Glutamatergic neuron (in vitro differentiated cells): ENCODE measurements around the gene HEYL. TPM values are rescaled to one million over a fixed set of nuclear protein-coding genes. Genes with fewer than 3 reads are reported as not detected.

Experiments
- DNase-seq: peaks from one replicate; pipeline ENCODE4 v3.0.0; 2022
- H3K27ac Mint-ChIP-seq: one replicate; pipeline ENCODE4 v1.8.0; 2020; ENCODE audit warnings: mild to moderate bottlenecking, mixed read lengths, inconsistent platforms; ENCODE audit not compliant: unreplicated experiment
- H3K27me3 Mint-ChIP-seq: one replicate; pipeline ENCODE4 v1.8.0; 2020; ENCODE audit warnings: mild to moderate bottlenecking, moderate library complexity, mixed read lengths, inconsistent platforms; ENCODE audit not compliant: unreplicated experiment
- H3K36me3 Mint-ChIP-seq: one replicate; pipeline ENCODE4 v1.8.0; 2020; ENCODE audit warnings: mild to moderate bottlenecking, mixed read lengths, inconsistent platforms; ENCODE audit not compliant: unreplicated experiment
- H3K4me1 Mint-ChIP-seq: one replicate; pipeline ENCODE4 v1.8.0; 2020; ENCODE audit warnings: mild to moderate bottlenecking, low read depth, mixed read lengths, inconsistent platforms; ENCODE audit not compliant: unreplicated experiment
- H3K4me3 Mint-ChIP-seq: one replicate; pipeline ENCODE4 v1.8.0; 2020; ENCODE audit warnings: mild to moderate bottlenecking, mixed read lengths, inconsistent platforms; ENCODE audit not compliant: unreplicated experiment
- H3K9me3 Mint-ChIP-seq: one replicate; pipeline ENCODE4 v1.8.0; 2020; ENCODE audit warnings: mild to moderate bottlenecking, moderate library complexity, mixed read lengths, inconsistent platforms; ENCODE audit not compliant: unreplicated experiment
- CTCF ChIP-seq: fragments of 200-600 bp; sonication (generic); IDR thresholded peaks from one replicate; pipeline ENCODE4 v1.5.0; 2021; ENCODE audit not compliant: partially characterized antibody, unreplicated experiment
- total RNA-seq: library from RNA; stranded (reverse); fragmentation: NEBNext Ultra II Directional; extraction: Animal tissue kit (Norgen Biotek cat#: 25700); gene quantifications from one replicate; pipeline ENCODE4 v1.2.1, GENCODE V29; 2021; ENCODE audit not compliant: unreplicated experiment

Gene HEYL
- total RNA-seq, 1 donor from 2014 or later = 9.0 TPM

DNA sequence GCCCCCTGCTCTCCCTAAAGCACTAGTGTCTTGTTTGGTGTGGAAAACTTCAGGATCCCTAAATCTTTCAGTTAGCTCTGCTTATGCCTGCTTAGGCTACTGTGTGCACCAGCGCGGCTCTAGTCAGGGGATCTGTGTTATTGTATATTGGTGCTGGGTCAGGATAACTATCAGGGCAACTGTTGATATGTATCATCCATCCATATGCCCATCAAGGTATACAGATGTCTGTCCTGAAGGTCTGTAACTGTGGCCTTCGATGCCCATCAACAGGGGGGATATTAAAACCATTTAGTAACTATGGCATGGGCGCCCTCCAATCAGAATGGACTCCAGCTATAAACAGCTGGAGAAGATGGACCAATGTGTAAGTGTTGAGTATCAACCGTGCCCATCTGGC, 20.1 kb upstream of the HEYL start:
- Mint-ChIP-seq H3K36me3 (no peaks in the 10 kb centered on the region), H3K27ac (no peak overlapping the region), H3K4me1 (peaks cover 14% of the 10 kb centered on the region), H3K4me3 (no peak overlapping the region), H3K9me3 (peaks cover 8% of the 10 kb centered on the region), H3K27me3 (peaks cover 9% of the 10 kb centered on the region)
- no peak for DNase-seq
- no peak for TF ChIP-seq CTCF

DNA sequence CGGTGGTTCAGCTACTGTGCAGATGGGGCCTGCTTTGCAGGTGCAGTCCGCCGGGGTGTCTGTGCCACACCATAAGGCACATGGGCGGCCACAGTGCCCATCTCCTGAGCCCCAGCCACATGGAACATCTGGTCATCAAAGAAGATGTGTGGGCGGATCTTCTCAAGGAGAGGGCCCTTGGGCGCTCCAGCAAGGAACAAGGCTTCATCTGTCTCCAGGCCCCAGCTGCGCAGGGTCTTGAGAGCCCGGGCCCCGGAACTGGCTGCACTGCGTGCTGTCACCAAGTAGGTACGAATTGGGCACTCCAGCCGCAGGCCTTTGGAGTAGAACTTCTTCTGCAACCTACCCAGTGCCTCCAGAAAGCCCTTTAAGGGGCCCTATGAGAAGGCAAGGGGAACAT, 19.7 kb upstream of the HEYL start:
- Mint-ChIP-seq H3K4me3 (no peak overlapping the region), H3K36me3 (no peaks in the 10 kb centered on the region), H3K27me3 (peaks cover 9% of the 10 kb centered on the region), H3K4me1 (peaks cover 16% of the 10 kb centered on the region), H3K9me3 (peaks cover 8% of the 10 kb centered on the region), H3K27ac (no peak overlapping the region)
- no peak for DNase-seq
- no peak for TF ChIP-seq CTCF

GRCh38 chr1:39657923-39658485, 18.6 kb upstream of the HEYL start:
- Mint-ChIP-seq H3K27ac (no peak overlapping the region), H3K36me3 (no peaks in the 10 kb centered on the region), H3K27me3 (peaks cover 9% of the 10 kb centered on the region), H3K4me3 (no peak overlapping the region), H3K9me3 (peaks cover 8% of the 10 kb centered on the region), H3K4me1 (peaks cover 20% of the 10 kb centered on the region)
- peak; percentile 79 for DNase-seq
- peak; percentile 87 for TF ChIP-seq CTCF

GRCh38 chr1:39657402-39657801, 18.0 kb upstream of the HEYL start:
- Mint-ChIP-seq H3K4me3 (peak overlapping the region; percentile 39), H3K27me3 (peaks cover 9% of the 10 kb centered on the region), H3K36me3 (no peaks in the 10 kb centered on the region), H3K9me3 (peaks cover 8% of the 10 kb centered on the region), H3K27ac (peak overlapping the region; percentile 46), H3K4me1 (peaks cover 22% of the 10 kb centered on the region)
- TF ChIP-seq CTCF = no peak
- no peak for DNase-seq

DNA sequence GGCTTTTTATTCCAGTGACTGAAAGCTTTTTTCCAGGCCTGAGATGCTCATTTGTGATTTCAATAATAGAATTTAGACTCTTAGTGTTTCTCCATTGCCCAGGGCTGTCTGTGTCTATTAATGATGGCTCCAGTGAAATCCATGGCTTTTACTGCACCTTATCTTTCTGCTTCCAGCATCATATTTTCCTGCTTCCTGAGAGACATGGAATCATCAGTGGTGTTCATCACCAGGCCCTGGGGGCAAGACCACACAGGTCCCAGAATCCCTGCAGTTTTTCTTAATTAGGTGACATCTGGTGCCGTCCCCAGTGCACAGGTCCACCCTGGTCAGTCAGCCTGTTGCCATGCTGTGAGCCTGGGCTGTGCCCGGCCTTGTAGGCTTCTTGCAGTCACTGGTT, 16.9 kb upstream of the HEYL start:
- DNase-seq = no peak
- Mint-ChIP-seq H3K27ac (peak overlapping the region; percentile 12), H3K9me3 (peaks cover 8% of the 10 kb centered on the region), H3K4me1 (peaks cover 22% of the 10 kb centered on the region), H3K4me3 (peak overlapping the region; percentile 11), H3K36me3 (no peaks in the 10 kb centered on the region), H3K27me3 (peaks cover 9% of the 10 kb centered on the region)
- no peak for TF ChIP-seq CTCF
